Panc1 (cell line): ENCODE data around the gene SETD1B. TPM values are rescaled to one million over a fixed set of nuclear protein-coding genes. Genes with fewer than 3 reads are reported as not detected.

Source experiments
- ATAC-seq: fragments of 200-7000 bp; cut with Tn5 transposase; 2 replicates; pipeline ENCODE4 v1.9.1; 2020; ENCODE audit warnings: mild to moderate bottlenecking, moderate library complexity
- BruUV-seq: library from RNA; stranded (reverse); fragments of 400-500 nt; replicated peaks from 2 replicates; lab custom pipeline; 2021; lab: Mats Ljungman, UMichigan
- CTCF ChIA-PET: fragments of 300-600 bp; sonication (Branson Sonifier 250); formaldehyde crosslinking; loops from one replicate; lab custom pipeline; 2022; ENCODE audit warnings: antibody characterized with exemption; lab: Charles Lee
- POLR2A ChIA-PET: fragments of 300-600 bp; sonication (Branson Sonifier 250); formaldehyde crosslinking; loops from one replicate; lab custom pipeline; 2022; ENCODE audit warnings: antibody characterized with exemption; lab: Charles Lee
- DNase-seq: peaks from one replicate; pipeline ENCODE4 v3.0.0-alpha.2; 2010; ENCODE audit warnings: low read depth, low spot score
- H3K27ac ChIP-seq: 2 replicates; pipeline ENCODE4 v1.5.1; 2011; ENCODE audit warnings: mild to moderate bottlenecking, low read length, inconsistent platforms
- H3K27me3 ChIP-seq: fragments of 200-500 bp; sonication (Bioruptor generic); 2 replicates; pipeline ENCODE4 v1.6.0; 2014; ENCODE audit warnings: low read length, inconsistent platforms; ENCODE audit not compliant: control insufficient read depth, insufficient read depth
- H3K36me3 ChIP-seq: fragments of 200-500 bp; sonication (Bioruptor generic); 2 replicates; pipeline ENCODE4 v1.5.1; 2014; ENCODE audit warnings: inconsistent platforms, mild to moderate bottlenecking, low read length, moderate library complexity; ENCODE audit not compliant: control insufficient read depth, insufficient read depth
- H3K4me1 ChIP-seq: 2 replicates; pipeline ENCODE4 v1.5.1; 2011; ENCODE audit warnings: inconsistent platforms, mild to moderate bottlenecking, low read length, moderate library complexity; ENCODE audit not compliant: control insufficient read depth, insufficient read depth
- H3K4me3 ChIP-seq, 2 experiments: 2 replicates each; pipeline ENCODE4 v1.5.1; 2011 to 2012; ENCODE audit warnings: low read depth in 2 of 2, low read length in 2 of 2, mild to moderate bottlenecking in 2 of 2, inconsistent platforms in 1 of 2, moderate library complexity in 1 of 2
- H3K9me3 ChIP-seq: fragments of 200-500 bp; sonication (Bioruptor generic); 2 replicates; pipeline ENCODE4 v1.5.1; 2014; ENCODE audit warnings: low read depth, mild to moderate bottlenecking, inconsistent platforms, low read length, moderate library complexity; ENCODE audit not compliant: control insufficient read depth, insufficient read depth
- POLR2AphosphoS5 ChIP-seq: IDR thresholded peaks from 2 replicates; pipeline ENCODE4 v1.6.1; 2012; ENCODE audit warnings: mild to moderate bottlenecking, low read depth, low read length, moderate library complexity
- REST ChIP-seq, 2 experiments: IDR thresholded peaks; 2 replicates each; pipeline ENCODE4 v1.6.1; 2011 to 2012; ENCODE audit warnings: low read depth in 2 of 2, control low read depth in 1 of 2, low read length in 1 of 2, mild to moderate bottlenecking in 1 of 2, moderate library complexity in 1 of 2; ENCODE audit not compliant: insufficient read depth in 1 of 2
- SIN3A ChIP-seq: IDR thresholded peaks from 2 replicates; pipeline ENCODE4 v1.6.1; 2012; ENCODE audit warnings: low read depth, mild to moderate bottlenecking, low read length, moderate library complexity, borderline replicate concordance; ENCODE audit not compliant: insufficient read depth
- TCF7L2 ChIP-seq: IDR thresholded peaks from 2 replicates; pipeline ENCODE4 v1.6.1; 2011; ENCODE audit warnings: mild to moderate bottlenecking, low read depth, low read length, inconsistent platforms
- in situ Hi-C: cut with HindIII; loops from 2 replicates; pipeline ENCODE4 v1.10.0; 2016; ENCODE audit warnings: low sequenced_read_pairs, low pct_unique_long_range_greater_than_20kb
- intact Hi-C: fragments of 100-400 bp; cut with micrococcal nuclease; formaldehyde crosslinking; loops from one replicate; pipeline ENCODE4 v1.10.0; 2022; ENCODE audit not compliant: unreplicated experiment
- total RNA-seq: library from RNA; stranded (reverse); gene quantifications from one replicate; pipeline ENCODE4 v1.2.1, GENCODE V29; 2021; ENCODE audit not compliant: unreplicated experiment
- TF ChIP-seq, protein P1 (sequence below): fragments of 450-650 bp; IDR thresholded peaks from 2 replicates; pipeline ENCODE4 v1.5.1; 2017; ENCODE audit warnings: mild to moderate bottlenecking

The SETD1B gene
- total RNA-seq, 1 experiment from 2014 or later, result 31.2 TPM

DNA sequence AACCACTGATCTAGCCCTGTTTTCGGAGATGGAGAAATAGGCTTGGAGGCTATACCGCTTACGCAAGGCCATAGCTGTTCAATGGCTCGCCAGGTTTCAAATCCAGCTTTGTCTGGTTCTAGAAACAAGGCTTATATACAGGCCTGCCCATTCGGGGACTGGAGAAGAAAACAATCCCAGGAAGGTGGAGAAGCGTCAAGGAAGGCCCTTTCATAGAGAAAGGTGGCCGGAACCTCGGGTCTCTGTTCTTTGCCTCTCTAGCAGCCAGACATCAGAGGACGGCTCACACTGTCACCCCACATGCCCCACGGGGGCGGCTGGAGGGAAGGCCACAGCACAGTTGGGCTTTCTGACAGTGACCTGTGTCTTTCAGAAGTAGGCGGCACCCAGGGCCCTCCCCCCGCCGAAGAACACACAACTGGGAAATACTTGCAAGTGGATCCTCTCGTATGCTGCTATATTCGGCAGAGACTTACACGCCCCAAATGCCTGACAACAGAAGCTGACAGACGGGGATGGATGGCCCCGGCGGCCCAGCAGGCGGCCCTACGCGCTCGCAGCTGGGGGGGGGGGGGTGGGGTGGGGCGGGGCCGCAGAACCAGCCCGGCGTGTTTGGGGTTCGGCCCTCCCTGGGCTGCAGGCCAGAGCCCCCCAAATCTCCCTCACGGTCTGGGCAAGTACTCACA, 4.5 kb upstream of the SETD1B start (continued):
- TF ChIP-seq SIN3A, result no peak

DNA sequence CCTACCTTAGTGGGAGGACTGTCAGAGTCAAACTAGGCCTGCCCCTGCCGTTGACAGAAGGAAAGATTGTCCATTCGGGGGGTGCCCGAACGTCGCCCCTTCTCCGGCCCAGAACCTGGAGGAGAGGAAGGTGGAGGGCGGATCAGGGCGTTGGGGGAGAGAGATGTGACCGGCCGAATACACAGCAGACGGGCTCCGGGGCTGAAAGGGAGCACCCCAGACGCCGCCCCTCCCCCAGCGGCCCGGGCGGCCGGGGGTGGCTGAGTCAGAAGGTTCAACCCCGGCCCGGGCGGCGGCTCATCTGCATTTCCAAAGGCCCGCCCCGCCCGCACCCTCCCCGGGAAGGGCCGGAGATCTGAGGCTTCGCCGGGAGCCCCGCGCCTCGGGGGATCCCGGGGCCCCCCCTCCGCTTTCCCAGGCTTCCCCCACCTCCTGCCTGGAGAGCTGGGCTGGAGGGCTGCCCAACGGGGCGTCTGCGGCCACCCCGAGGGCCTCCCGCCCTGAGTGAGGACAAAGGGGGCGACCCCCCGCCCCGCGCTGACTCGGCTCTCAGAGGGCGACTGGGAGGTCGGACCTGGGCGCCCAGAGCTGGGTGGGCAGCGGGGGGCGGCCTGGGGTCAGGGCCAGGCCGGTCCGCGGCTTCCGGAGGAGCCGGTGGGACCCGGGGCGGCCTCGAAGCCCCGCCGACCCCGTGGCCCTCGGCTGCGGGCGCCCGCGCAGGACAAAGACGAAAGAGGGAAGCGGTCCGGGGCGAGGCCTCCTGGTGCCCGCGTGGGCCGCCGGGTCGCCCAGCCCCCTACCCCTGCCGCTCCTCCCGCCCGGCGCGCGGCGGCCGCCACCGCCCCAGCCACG, 3.7 kb upstream of the SETD1B start:
- DNase-seq (no peak), ATAC-seq (peak; percentile 44)
- no peaks in the 10 kb centered on the region for H3K27me3 ChIP-seq
- H3K36me3 ChIP-seq, result no peaks in the 10 kb centered on the region; the same call in 1 of the 2 replicates
- peak overlapping the region; percentile 89 for H3K27ac ChIP-seq
- ChIA-PET CTCF (interaction anchor here (0.6 kb wide), 1 partner anchor 12 kb away, joined by 4 read pairs; no protein-coding TSS in a partner anchor), POLR2A (interaction anchor here (0.5 to 0.6 kb wide), 2 partner anchors 10 to 24 kb away, joined by 6 to 7 read pairs; no protein-coding TSS in a partner anchor)
- in situ Hi-C loops, result no loop called here
- no TSS peak for BruUV-seq
- peaks cover 40% of the 10 kb centered on the region for H3K4me1 ChIP-seq
- no peaks in the 10 kb centered on the region for H3K9me3 ChIP-seq
- intact Hi-C loops, result no loop called here
- TF ChIP-seq SIN3A, result peak; percentile 61; the same call in 1 of the 2 replicates
- peak; percentile 96 for TF ChIP-seq TCF7L2
- TF ChIP-seq, protein P1, sequence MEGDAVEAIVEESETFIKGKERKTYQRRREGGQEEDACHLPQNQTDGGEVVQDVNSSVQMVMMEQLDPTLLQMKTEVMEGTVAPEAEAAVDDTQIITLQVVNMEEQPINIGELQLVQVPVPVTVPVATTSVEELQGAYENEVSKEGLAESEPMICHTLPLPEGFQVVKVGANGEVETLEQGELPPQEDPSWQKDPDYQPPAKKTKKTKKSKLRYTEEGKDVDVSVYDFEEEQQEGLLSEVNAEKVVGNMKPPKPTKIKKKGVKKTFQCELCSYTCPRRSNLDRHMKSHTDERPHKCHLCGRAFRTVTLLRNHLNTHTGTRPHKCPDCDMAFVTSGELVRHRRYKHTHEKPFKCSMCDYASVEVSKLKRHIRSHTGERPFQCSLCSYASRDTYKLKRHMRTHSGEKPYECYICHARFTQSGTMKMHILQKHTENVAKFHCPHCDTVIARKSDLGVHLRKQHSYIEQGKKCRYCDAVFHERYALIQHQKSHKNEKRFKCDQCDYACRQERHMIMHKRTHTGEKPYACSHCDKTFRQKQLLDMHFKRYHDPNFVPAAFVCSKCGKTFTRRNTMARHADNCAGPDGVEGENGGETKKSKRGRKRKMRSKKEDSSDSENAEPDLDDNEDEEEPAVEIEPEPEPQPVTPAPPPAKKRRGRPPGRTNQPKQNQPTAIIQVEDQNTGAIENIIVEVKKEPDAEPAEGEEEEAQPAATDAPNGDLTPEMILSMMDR, result no peak
- TF ChIP-seq REST (IDR thresholded peaks at IDR 0.05; ENCODE audit: insufficient read depth in 1 of 2, low read depth in 2 of 2, low read length in 1 of 2), result no peak
- no peak; the same call in none of the 2 replicates for TF ChIP-seq POLR2AphosphoS5
- H3K4me3 ChIP-seq, result peak overlapping the region; percentile 51 to 55

DNA sequence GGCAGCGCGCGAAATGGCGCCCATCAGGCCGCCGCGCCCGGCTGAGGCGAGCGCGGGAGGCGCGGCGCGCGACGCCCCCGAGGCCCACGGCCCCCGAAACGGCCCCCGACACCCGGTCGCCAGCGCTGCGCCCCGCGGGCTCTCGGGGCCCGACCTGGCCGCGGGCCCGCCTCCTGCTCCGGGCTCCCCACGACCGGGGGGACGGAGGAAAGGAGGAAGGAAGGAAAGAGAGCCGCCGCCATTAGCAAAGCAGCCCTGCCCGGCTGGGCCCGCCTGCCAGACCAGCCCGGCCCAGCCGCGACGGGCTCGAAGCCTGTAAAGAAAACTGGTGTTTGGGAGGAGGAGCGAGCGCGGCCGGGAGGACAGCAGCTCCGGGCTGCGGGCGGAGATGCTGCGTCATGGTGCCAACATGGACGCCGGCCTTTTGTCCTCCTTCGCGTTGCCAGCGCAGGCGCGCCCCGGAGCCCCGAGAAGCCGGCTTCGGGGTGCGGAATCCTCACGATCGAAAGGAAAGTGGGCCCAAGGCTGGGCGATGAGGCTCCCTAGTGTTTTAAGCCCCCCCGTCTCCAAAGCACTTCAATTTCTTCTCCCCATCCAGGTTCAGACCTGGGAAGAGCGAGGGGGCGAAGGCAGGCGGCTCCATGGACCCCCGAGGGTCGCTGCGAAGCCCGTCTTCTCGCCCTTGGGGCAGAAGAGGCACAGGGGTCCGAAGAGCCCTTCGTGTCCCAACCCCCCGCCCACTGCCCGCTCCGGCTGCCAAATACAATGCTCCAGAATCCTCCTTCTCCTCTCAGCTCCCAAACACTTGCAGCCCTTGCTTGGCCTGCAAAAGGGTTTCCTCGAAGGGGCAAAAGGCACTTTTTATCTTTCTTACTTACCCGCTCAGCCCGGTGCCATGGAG, 2.9 kb upstream of the SETD1B start:
- Histone ChIP-seq H3K4me1 (peaks cover 35% of the 10 kb centered on the region), H3K4me3 (peak overlapping the region; percentile 55 to 72), H3K27ac (peak overlapping the region; percentile 98), H3K27me3 (no peaks in the 10 kb centered on the region), H3K9me3 (no peaks in the 10 kb centered on the region), H3K36me3 (no peaks in the 10 kb centered on the region; the same call in 1 of the 2 replicates)
- in situ Hi-C loops (no loop called here), intact Hi-C loops (no loop called here)
- POLR2A ChIA-PET, result no interaction called here
- DNase-seq (no peak), ATAC-seq (no peak)
- TF ChIP-seq, protein P1, result no peak
- TF ChIP-seq POLR2AphosphoS5 (peak; percentile 48; the same call in 1 of the 2 replicates), REST (IDR thresholded peaks at IDR 0.05; ENCODE audit: insufficient read depth in 1 of 2, low read depth in 2 of 2, low read length in 1 of 2) (no peak)
- CTCF ChIA-PET, result interaction anchor here (0.6 kb wide), 1 partner anchor 11 kb away, joined by 4 read pairs; no protein-coding TSS in a partner anchor
- no TSS peak for BruUV-seq
